Esophagus muscularis mucosa (tissue), 4 donors: Measurements from ENCODE around the gene NPC1. TPM values are rescaled to one million over a fixed set of nuclear protein-coding genes. Genes with fewer than 3 reads are reported as not detected.
"Not testable (repeated sequence)": the region's sequence is repeated elsewhere in the genome, so short reads cannot be mapped to it uniquely, and the experiment has no call there.

Experiments used
- DNase-seq: peaks from one replicate; pipeline ENCODE4 v3.0.0-alpha.2; 2017; ENCODE audit errors: extremely low spot score
- H3K27ac ChIP-seq, 4 donors: fragments of 200-600 bp; sonication (generic); replicated peaks in 1 of 4; 1 replicate in 3 of 4; 2 replicates in 1 of 4; pipeline ENCODE4 v1.5.1; 2016 to 2019; ENCODE audit warnings: mild to moderate bottlenecking in 1 of 4
- H3K27me3 ChIP-seq, 4 donors: fragments of 200-600 bp; sonication (generic); one replicate each; pipeline versions ENCODE4 v1.5.1 to v1.6.0; 2016 to 2019
- H3K36me3 ChIP-seq, 4 donors: fragments of 200-600 bp; sonication (generic); one replicate each; pipeline ENCODE4 v1.5.1; 2016 to 2019
- H3K4me1 ChIP-seq, 4 donors: fragments of 200-600 bp; sonication (generic); one replicate each; pipeline ENCODE4 v1.5.1; 2016 to 2019
- H3K4me3 ChIP-seq, 4 donors: fragments of 200-600 bp; sonication (generic); 1 replicate in 2 of 4; 2 replicates in 2 of 4; pipeline ENCODE4 v1.5.1; 2016 to 2019; ENCODE audit warnings: mild to moderate bottlenecking in 4 of 4, moderate library complexity in 1 of 4
- H3K9me3 ChIP-seq, 4 donors: fragments of 200-600 bp; sonication (generic); 1 replicate in 3 of 4; 2 replicates in 1 of 4; pipeline ENCODE4 v1.5.1; 2016 to 2019
- EP300 ChIP-seq: sonication (generic); formaldehyde crosslinking; IDR thresholded peaks from one replicate; pipeline ENCODE4 v1.6.1; 2017; ENCODE audit warnings: antibody characterized with exemption
- POLR2A ChIP-seq: fragments of 450-650 bp; IDR thresholded peaks from one replicate; pipeline ENCODE4 v1.6.1; 2017; ENCODE audit warnings: antibody characterized with exemption, moderate library complexity, mild to moderate bottlenecking, low read depth
- POLR2AphosphoS5 ChIP-seq, 2 donors: sonication (generic); formaldehyde crosslinking; IDR thresholded peaks; one replicate each; pipeline ENCODE4 v1.6.1; 2017; ENCODE audit warnings: antibody characterized with exemption in 2 of 2
- WGBS: methylation state at CpG from one replicate; pipeline ENCODE4 v1.1.5; 2018; 5-methylcytosine and 5-hydroxymethylcytosine counted together
- intact Hi-C: fragments of 100-400 bp; cut with DNase I; formaldehyde crosslinking; loops from one replicate; pipeline ENCODE4 v1.15.1; 2023
- total RNA-seq, 4 donors: library from RNA; depleted of rRNA; stranded (reverse); fragments of >200 nt; gene quantifications; one replicate each; pipeline versions ENCODE4 v1.1.0 to v1.2.1, GENCODE V29; 2016
- TF ChIP-seq, protein P1 (sequence below), 3 experiments: fragments of 200-600 bp in 2 of 3; fragments of 450-650 bp in 1 of 3; sonication (generic) in 2 of 3; IDR thresholded peaks; one replicate each; pipeline ENCODE4 v1.5.1; 2017 to 2019; ENCODE audit warnings: antibody characterized with exemption in 3 of 3, mild to moderate bottlenecking in 2 of 3, moderate library complexity in 1 of 3

The NPC1 gene
- total RNA-seq, 4 donors from 2014 or later, result 39.9 to 63.7 (median 45.6) TPM

DNA sequence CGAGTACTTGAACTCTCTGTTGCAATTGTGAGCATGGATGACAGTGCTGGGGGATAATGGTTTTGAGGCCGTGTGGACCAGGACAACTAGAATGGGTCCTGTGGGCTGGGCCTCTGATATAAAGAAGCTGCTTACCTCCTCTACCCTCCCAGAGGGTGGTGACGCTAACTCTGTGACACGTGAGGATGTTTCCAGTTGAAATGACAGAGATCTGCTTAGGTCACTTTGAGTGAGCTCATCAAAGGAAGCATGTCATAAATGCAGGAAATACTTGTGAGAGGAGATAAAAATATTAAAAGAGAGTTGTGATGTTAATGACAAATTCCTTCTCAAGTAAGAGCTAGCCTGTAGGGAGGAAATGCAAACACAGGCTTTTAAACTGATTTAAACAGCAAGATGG, 66.6 kb downstream of the NPC1 start:
- TF ChIP-seq POLR2A, result no peak
- TF ChIP-seq POLR2AphosphoS5 (IDR thresholded peaks at IDR 0.05), result no peak
- TF ChIP-seq, protein P1, sequence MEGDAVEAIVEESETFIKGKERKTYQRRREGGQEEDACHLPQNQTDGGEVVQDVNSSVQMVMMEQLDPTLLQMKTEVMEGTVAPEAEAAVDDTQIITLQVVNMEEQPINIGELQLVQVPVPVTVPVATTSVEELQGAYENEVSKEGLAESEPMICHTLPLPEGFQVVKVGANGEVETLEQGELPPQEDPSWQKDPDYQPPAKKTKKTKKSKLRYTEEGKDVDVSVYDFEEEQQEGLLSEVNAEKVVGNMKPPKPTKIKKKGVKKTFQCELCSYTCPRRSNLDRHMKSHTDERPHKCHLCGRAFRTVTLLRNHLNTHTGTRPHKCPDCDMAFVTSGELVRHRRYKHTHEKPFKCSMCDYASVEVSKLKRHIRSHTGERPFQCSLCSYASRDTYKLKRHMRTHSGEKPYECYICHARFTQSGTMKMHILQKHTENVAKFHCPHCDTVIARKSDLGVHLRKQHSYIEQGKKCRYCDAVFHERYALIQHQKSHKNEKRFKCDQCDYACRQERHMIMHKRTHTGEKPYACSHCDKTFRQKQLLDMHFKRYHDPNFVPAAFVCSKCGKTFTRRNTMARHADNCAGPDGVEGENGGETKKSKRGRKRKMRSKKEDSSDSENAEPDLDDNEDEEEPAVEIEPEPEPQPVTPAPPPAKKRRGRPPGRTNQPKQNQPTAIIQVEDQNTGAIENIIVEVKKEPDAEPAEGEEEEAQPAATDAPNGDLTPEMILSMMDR (IDR thresholded peaks at IDR 0.05), result no peak
- TF ChIP-seq EP300, result no peak
- intact Hi-C loops, result loop anchor here (10.0 kb wide), 2 partner anchors 185 to 295 kb away; no protein-coding TSS in a partner anchor
- no peak overlapping the region for H3K4me3 ChIP-seq
- DNase-seq, result no peak
- no peak overlapping the region for H3K27ac ChIP-seq
- H3K36me3 ChIP-seq, result peaks cover 74 to 94% (median 91%) of the 10 kb centered on the region in 4 donors
- no peaks in the 10 kb centered on the region for H3K27me3 ChIP-seq
- WGBS, result 76% methylated on average over 4 of the region's 4 CpGs
- H3K4me1 ChIP-seq, result peaks cover 0 to 25% (median 21%) of the 10 kb centered on the region in 4 donors
- H3K9me3 ChIP-seq, result no peaks in the 10 kb centered on the region

DNA sequence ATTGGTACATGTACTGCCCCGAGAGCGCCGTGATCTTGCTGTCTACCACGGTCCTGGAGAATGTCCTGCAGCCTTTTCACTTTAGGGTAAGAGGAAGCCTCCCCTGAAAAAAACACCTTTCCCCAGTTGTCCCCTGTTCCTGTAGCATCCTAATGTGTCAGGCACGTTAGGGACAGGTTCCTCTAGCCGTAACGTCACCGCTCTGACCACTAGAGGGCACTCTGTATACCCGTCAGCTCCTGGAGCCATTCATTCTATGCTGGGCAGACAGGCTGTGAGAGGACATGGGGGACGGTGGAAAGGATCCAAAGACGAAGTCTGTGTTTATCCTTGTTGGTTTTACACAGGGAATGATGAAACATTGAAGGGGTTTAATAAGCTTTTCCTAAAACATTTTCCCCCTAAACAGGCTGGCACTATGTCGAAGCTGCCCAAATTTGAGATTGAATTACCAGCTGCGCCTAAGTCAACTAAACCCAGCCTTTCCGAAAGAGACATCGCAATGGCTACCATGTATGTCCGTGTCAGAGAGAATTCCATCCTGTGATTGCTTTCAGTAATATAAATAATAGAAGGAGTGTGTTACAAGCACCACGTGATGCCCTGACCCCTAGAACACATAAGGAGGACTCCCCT, 70.3 kb downstream of the NPC1 start:
- H3K4me3 ChIP-seq, result no peak overlapping the region
- peaks cover 0 to 17% (median 8%) of the 10 kb centered on the region in 4 donors for H3K4me1 ChIP-seq
- H3K27ac ChIP-seq, result peak overlapping the region in 1 of 4 donors; percentile 41
- peaks cover 50 to 93% (median 72%) of the 10 kb centered on the region in 4 donors for H3K36me3 ChIP-seq
- H3K9me3 ChIP-seq, result no peaks in the 10 kb centered on the region
- 42% methylated on average over 17 of the region's 17 CpGs for WGBS
- intact Hi-C loops, result loop anchor here (2.0 to 10.0 kb wide), 3 partner anchors 71 to 299 kb away; partner anchors contain the start of gene NPC1
- H3K27me3 ChIP-seq, result no peaks in the 10 kb centered on the region
- DNase-seq, result no peak
- TF ChIP-seq, protein P1 (IDR thresholded peaks at IDR 0.05), result peak; percentile 70 to 89 (median 79)
- TF ChIP-seq POLR2AphosphoS5 (IDR thresholded peaks at IDR 0.05) (peak; percentile 13 to 56), POLR2A (no peak)

DNA sequence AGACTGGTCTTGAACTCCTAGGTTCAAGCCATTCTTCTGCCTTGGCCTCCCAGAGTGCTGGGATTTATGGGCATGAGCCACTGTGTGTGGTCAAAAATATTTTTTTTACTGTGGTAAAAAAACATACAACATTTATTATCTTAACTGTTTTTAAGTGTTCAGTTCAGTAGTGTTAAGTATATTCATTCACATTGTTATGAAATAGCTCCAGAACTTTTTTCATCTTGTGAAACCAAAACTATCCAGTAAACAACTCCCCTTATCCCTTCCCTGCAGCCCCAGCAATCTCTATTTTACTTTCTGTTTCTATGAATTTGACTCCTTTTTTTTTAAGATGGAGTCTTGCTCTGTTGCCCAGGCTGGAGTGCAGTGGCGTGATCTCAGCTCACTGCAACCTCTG, 73.7 kb downstream of the NPC1 start:
- TF ChIP-seq, protein P1 (IDR thresholded peaks at IDR 0.05), result no peak
- TF ChIP-seq EP300, result no peak
- no peak for TF ChIP-seq POLR2AphosphoS5 (IDR thresholded peaks at IDR 0.05)
- no peak for TF ChIP-seq POLR2A
- H3K27ac ChIP-seq, result no peak overlapping the region
- intact Hi-C loops, result loop anchor here (10.0 kb wide), 2 partner anchors 192 to 302 kb away; no protein-coding TSS in a partner anchor
- peaks cover 0 to 22% (median 16%) of the 10 kb centered on the region in 4 donors for H3K4me1 ChIP-seq
- no peak for DNase-seq
- no peaks in the 10 kb centered on the region for H3K27me3 ChIP-seq
- H3K9me3 ChIP-seq, result no peaks in the 10 kb centered on the region
- H3K4me3 ChIP-seq, result no peak overlapping the region
- WGBS, result 100% methylated on average over 1 of the region's 1 CpG
- peaks cover 33 to 93% (median 66%) of the 10 kb centered on the region in 4 donors for H3K36me3 ChIP-seq

DNA sequence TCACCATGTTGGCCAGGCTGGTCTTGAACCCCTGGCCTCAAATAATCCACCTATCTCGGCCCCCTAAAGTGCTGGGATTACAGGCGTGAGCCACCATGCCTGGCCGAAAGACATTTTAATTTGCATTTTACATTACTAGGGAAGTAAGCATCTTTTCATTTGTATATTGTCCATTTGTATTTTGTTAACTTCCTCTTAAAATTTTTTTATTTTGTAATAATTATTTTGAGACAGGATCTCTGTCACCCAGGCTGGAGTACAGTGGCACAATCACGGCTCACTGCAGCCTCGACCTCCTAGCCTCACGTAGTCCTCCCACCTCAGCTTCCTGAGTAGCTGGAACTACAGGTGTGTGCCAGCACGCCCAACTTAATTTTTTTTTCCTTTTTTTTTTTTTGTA, 74.1 kb downstream of the NPC1 start:
- not testable (repeated sequence) for H3K27me3 ChIP-seq, H3K9me3 ChIP-seq, DNase-seq, H3K4me3 ChIP-seq, H3K27ac ChIP-seq
- Histone ChIP-seq H3K36me3 (peaks cover 29 to 92% (median 64%) of the 10 kb centered on the region in 4 donors), H3K4me1 (peaks cover 0 to 27% (median 20%) of the 10 kb centered on the region in 4 donors)
- WGBS, result 89% methylated on average over 7 of the region's 7 CpGs
- intact Hi-C loops, result loop anchor here (10.0 kb wide), 2 partner anchors 193 to 303 kb away; no protein-coding TSS in a partner anchor

DNA sequence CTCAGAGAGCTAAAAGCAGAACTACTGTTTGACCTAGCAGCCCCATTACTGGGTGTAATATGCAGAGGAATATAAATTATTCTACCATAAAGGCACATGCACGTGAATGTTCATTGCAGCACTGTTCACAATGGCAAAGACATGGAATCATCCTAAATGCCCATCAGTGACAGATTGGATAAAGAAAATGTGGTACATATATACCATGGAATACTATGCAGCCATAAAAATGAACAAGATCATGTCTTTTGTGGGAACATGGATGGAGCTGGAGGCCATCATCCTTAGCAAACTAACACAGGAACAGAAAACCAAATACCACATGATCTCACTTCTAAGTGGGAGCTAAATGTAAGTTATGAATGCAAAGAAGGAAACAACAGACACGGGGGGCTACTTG, 75.4 kb downstream of the NPC1 start:
- H3K27ac ChIP-seq, H3K27me3 ChIP-seq, H3K4me3 ChIP-seq, H3K9me3 ChIP-seq, DNase-seq: not testable (repeated sequence)
- Histone ChIP-seq H3K36me3 (peaks cover 18 to 82% (median 57%) of the 10 kb centered on the region in 4 donors), H3K4me1 (peaks cover 0 to 34% (median 28%) of the 10 kb centered on the region in 4 donors)
- 98% methylated on average over 2 of the region's 2 CpGs for WGBS
- intact Hi-C loops, result loop anchor here (10.0 kb wide), 2 partner anchors 194 to 304 kb away; no protein-coding TSS in a partner anchor
